ENCODE results near the gene UPK3BL1.
"Not testable (repeated sequence)": the region's sequence is repeated elsewhere in the genome, so short reads cannot be mapped to it uniquely, and the experiment has no call there.

UPK3BL1 gene

DNA sequence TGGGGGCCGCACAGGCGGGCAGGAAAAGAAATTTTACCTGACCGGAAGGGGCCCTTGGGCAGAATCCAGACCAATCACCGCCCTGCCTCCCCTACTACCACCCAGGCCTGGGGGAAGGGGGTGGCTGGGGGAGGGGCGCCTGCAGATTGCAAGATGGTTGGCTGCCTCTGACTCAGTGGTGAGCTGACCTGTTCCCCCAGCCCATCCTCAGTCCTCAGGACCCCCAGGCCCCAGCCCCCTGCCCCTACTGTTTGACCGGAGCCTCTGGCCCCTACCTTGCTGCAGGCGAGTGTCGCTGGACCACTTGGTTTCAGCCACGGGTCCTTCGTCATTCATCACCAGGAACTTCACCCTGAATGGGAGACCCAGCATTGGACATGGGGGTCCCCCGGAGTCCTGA, 3.7 kb downstream of the UPK3BL1 start:
- H3K4me1 ChIP-seq (ENCODE audit: control insufficient read depth in 2 of 2, insufficient read depth in 1 of 2, low read depth in 1 of 2, low read length in 2 of 2) = not testable (repeated sequence)

DNA sequence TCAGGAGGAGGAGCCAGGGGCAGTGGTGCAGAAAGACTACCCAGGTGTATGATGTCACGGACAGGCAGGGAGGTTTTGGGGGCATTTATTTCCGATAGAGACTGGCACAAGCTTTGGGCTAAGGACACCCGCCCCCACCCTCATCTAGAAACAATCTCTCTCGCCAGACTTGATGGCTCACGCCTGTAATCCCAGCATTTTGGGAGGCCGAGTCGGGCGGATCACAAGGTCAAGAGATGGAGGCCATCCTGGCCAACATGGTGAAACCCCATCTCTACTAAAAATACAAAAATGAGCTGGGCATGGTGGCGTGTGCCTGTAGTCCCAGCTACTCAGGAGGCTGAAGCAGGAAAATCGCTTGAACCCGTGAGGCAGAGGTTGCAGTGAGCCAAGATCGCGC, 5.6 kb downstream of the UPK3BL1 start:
- H3K4me1 ChIP-seq (ENCODE audit: control insufficient read depth in 2 of 2, insufficient read depth in 1 of 2, low read depth in 1 of 2, low read length in 2 of 2); H3K79me1 ChIP-seq (ENCODE audit: low read depth, low read length); H3K27ac ChIP-seq (replicated peaks; ENCODE audit: low read length); H4K8ac ChIP-seq (ENCODE audit: low read depth, low read length); H2BK5ac ChIP-seq (ENCODE audit: low read length); DNase-seq (ENCODE audit: low spot score); H2BK15ac ChIP-seq (ENCODE audit: low read length); H2BK12ac ChIP-seq (ENCODE audit: low read length); H3K18ac ChIP-seq (ENCODE audit: low read length); H2AFZ ChIP-seq (ENCODE audit: low read length); H3K27me3 ChIP-seq (ENCODE audit: control insufficient read depth in 3 of 3, insufficient read depth in 3 of 3, low read depth in 1 of 3, low read length in 3 of 3); H2BK120ac ChIP-seq (ENCODE audit: low read depth, low read length); H3K4ac ChIP-seq (ENCODE audit: low read length); H3K23ac ChIP-seq (ENCODE audit: low read depth, low read length, poor library complexity); H3K4me3 ChIP-seq (ENCODE audit: low read length in 2 of 2); H3K9me3 ChIP-seq (replicated peaks in 1 of 2; ENCODE audit: control insufficient read depth in 2 of 2, insufficient read depth in 1 of 2, low read depth in 1 of 2, low read length in 2 of 2); H2AK5ac ChIP-seq (ENCODE audit: low read depth, low read length); H3K36me3 ChIP-seq (replicated peaks in 1 of 2; ENCODE audit: control insufficient read depth in 2 of 2, insufficient read depth in 2 of 2, low read length in 2 of 2); H4K91ac ChIP-seq (ENCODE audit: low read depth, low read length, poor library complexity); H3K14ac ChIP-seq (ENCODE audit: low read length); H3K4me2 ChIP-seq (ENCODE audit: insufficient read depth, low read length, poor library complexity, severe bottlenecking); H3K9ac ChIP-seq (ENCODE audit: low read depth, low read length, poor library complexity): not testable (repeated sequence)
- no CpG with 5 or more reads among the region's 13 CpGs for WGBS, 2 donors (ENCODE audit: extremely low coverage in 2 of 2, insufficient read length in 2 of 2, insufficient replicate concordance in 1 of 2)

More for the DNA sequence above, 3.7 kb downstream of the UPK3BL1 start:
- not testable (repeated sequence) for H3K14ac ChIP-seq (ENCODE audit: low read length); H3K4me2 ChIP-seq (ENCODE audit: insufficient read depth, low read length, poor library complexity, severe bottlenecking); H2BK15ac ChIP-seq (ENCODE audit: low read length); H3K18ac ChIP-seq (ENCODE audit: low read length); H2AK5ac ChIP-seq (ENCODE audit: low read depth, low read length); H3K27me3 ChIP-seq (ENCODE audit: control insufficient read depth in 3 of 3, insufficient read depth in 3 of 3, low read depth in 1 of 3, low read length in 3 of 3); H2BK120ac ChIP-seq (ENCODE audit: low read depth, low read length); H4K91ac ChIP-seq (ENCODE audit: low read depth, low read length, poor library complexity); H3K4me3 ChIP-seq (ENCODE audit: low read length in 2 of 2); DNase-seq (ENCODE audit: low spot score); H3K23ac ChIP-seq (ENCODE audit: low read depth, low read length, poor library complexity); H2AFZ ChIP-seq (ENCODE audit: low read length); H3K4ac ChIP-seq (ENCODE audit: low read length); H3K9ac ChIP-seq (ENCODE audit: low read depth, low read length, poor library complexity); H2BK5ac ChIP-seq (ENCODE audit: low read length); H4K8ac ChIP-seq (ENCODE audit: low read depth, low read length); H3K9me3 ChIP-seq (replicated peaks in 1 of 2; ENCODE audit: control insufficient read depth in 2 of 2, insufficient read depth in 1 of 2, low read depth in 1 of 2, low read length in 2 of 2); H3K27ac ChIP-seq (replicated peaks; ENCODE audit: low read length); H3K79me1 ChIP-seq (ENCODE audit: low read depth, low read length); H3K36me3 ChIP-seq (replicated peaks in 1 of 2; ENCODE audit: control insufficient read depth in 2 of 2, insufficient read depth in 2 of 2, low read length in 2 of 2); H2BK12ac ChIP-seq (ENCODE audit: low read length)
- WGBS, 2 donors (ENCODE audit: extremely low coverage in 2 of 2, insufficient read length in 2 of 2, insufficient replicate concordance in 1 of 2) = no CpG with 5 or more reads among the region's 11 CpGs

DNA sequence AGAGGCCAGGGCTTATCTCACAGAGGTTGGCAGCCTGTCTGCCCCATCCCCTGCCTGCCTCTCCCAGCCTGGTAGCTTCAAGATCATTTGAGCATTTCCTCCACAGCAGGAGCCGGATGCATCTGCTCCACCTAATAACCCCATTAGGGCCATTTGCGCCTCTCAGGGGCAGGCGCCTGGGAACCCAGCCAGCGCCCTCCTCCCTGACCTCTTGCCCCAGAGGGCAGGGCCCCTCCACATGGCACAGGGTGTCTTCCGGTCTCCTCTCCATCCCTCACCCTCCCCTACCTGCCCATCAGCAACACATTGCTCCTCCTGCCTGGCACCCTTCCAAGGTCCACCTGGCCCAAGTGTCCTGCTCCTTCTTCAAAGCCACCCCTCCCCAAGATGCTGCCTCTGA, 7.2 kb downstream of the UPK3BL1 start:
- not testable (repeated sequence) for H3K27me3 ChIP-seq (ENCODE audit: control insufficient read depth in 3 of 3, insufficient read depth in 3 of 3, low read depth in 1 of 3, low read length in 3 of 3); H3K4ac ChIP-seq (ENCODE audit: low read length); H3K79me1 ChIP-seq (ENCODE audit: low read depth, low read length); H3K4me3 ChIP-seq (ENCODE audit: low read length in 2 of 2); H2AK5ac ChIP-seq (ENCODE audit: low read depth, low read length); H2AFZ ChIP-seq (ENCODE audit: low read length); H4K8ac ChIP-seq (ENCODE audit: low read depth, low read length); H3K36me3 ChIP-seq (replicated peaks in 1 of 2; ENCODE audit: control insufficient read depth in 2 of 2, insufficient read depth in 2 of 2, low read length in 2 of 2); H3K9ac ChIP-seq (ENCODE audit: low read depth, low read length, poor library complexity); H3K9me3 ChIP-seq (replicated peaks in 1 of 2; ENCODE audit: control insufficient read depth in 2 of 2, insufficient read depth in 1 of 2, low read depth in 1 of 2, low read length in 2 of 2); DNase-seq (ENCODE audit: low spot score); H4K91ac ChIP-seq (ENCODE audit: low read depth, low read length, poor library complexity); H3K4me2 ChIP-seq (ENCODE audit: insufficient read depth, low read length, poor library complexity, severe bottlenecking); H2BK120ac ChIP-seq (ENCODE audit: low read depth, low read length); H3K23ac ChIP-seq (ENCODE audit: low read depth, low read length, poor library complexity); H2BK12ac ChIP-seq (ENCODE audit: low read length); H3K14ac ChIP-seq (ENCODE audit: low read length); H2BK15ac ChIP-seq (ENCODE audit: low read length); H3K27ac ChIP-seq (replicated peaks; ENCODE audit: low read length); H3K18ac ChIP-seq (ENCODE audit: low read length); H3K4me1 ChIP-seq (ENCODE audit: control insufficient read depth in 2 of 2, insufficient read depth in 1 of 2, low read depth in 1 of 2, low read length in 2 of 2); H2BK5ac ChIP-seq (ENCODE audit: low read length)
- WGBS, 2 donors (ENCODE audit: extremely low coverage in 2 of 2, insufficient read length in 2 of 2, insufficient replicate concordance in 1 of 2) = no CpG with 5 or more reads among the region's 5 CpGs

GRCh38 chr7:102634299-102634698, 8.3 kb downstream of the UPK3BL1 start:
- H3K14ac ChIP-seq (ENCODE audit: low read length); H2BK12ac ChIP-seq (ENCODE audit: low read length); H2AFZ ChIP-seq (ENCODE audit: low read length); H3K4me2 ChIP-seq (ENCODE audit: insufficient read depth, low read length, poor library complexity, severe bottlenecking); H2BK15ac ChIP-seq (ENCODE audit: low read length); H2BK5ac ChIP-seq (ENCODE audit: low read length); H4K8ac ChIP-seq (ENCODE audit: low read depth, low read length); H4K91ac ChIP-seq (ENCODE audit: low read depth, low read length, poor library complexity); DNase-seq (ENCODE audit: low spot score); H3K4me3 ChIP-seq (ENCODE audit: low read length in 2 of 2); H3K9ac ChIP-seq (ENCODE audit: low read depth, low read length, poor library complexity); H3K36me3 ChIP-seq (replicated peaks in 1 of 2; ENCODE audit: control insufficient read depth in 2 of 2, insufficient read depth in 2 of 2, low read length in 2 of 2); H3K4ac ChIP-seq (ENCODE audit: low read length); H3K27ac ChIP-seq (replicated peaks; ENCODE audit: low read length); H2AK5ac ChIP-seq (ENCODE audit: low read depth, low read length); H3K27me3 ChIP-seq (ENCODE audit: control insufficient read depth in 3 of 3, insufficient read depth in 3 of 3, low read depth in 1 of 3, low read length in 3 of 3); H2BK120ac ChIP-seq (ENCODE audit: low read depth, low read length); H3K23ac ChIP-seq (ENCODE audit: low read depth, low read length, poor library complexity); H3K9me3 ChIP-seq (replicated peaks in 1 of 2; ENCODE audit: control insufficient read depth in 2 of 2, insufficient read depth in 1 of 2, low read depth in 1 of 2, low read length in 2 of 2); H3K4me1 ChIP-seq (ENCODE audit: control insufficient read depth in 2 of 2, insufficient read depth in 1 of 2, low read depth in 1 of 2, low read length in 2 of 2); H3K79me1 ChIP-seq (ENCODE audit: low read depth, low read length); H3K18ac ChIP-seq (ENCODE audit: low read length): not testable (repeated sequence)
- no CpG with 5 or more reads among the region's 6 CpGs for WGBS, 2 donors (ENCODE audit: extremely low coverage in 2 of 2, insufficient read length in 2 of 2, insufficient replicate concordance in 1 of 2)

All from neuronal stem cell (in vitro differentiated cells).